WI38 (cell line): ENCODE results near the gene OPCML.

Experiments
- H3K4me3 ChIP-seq: 2 replicates; pipeline ENCODE4 v1.5.1; 2011; ENCODE audit warnings: low read depth, mild to moderate bottlenecking, control low read depth, low read length
- TF ChIP-seq, protein P1 (sequence below): IDR thresholded peaks from 2 replicates; pipeline ENCODE4 v1.5.1; 2012; ENCODE audit warnings: low read depth, mild to moderate bottlenecking, control low read depth, low read length

Gene OPCML

GRCh38 chr11:133122256-133122655 is 410.0 kb downstream of the OPCML start:
- TF ChIP-seq, protein P1, sequence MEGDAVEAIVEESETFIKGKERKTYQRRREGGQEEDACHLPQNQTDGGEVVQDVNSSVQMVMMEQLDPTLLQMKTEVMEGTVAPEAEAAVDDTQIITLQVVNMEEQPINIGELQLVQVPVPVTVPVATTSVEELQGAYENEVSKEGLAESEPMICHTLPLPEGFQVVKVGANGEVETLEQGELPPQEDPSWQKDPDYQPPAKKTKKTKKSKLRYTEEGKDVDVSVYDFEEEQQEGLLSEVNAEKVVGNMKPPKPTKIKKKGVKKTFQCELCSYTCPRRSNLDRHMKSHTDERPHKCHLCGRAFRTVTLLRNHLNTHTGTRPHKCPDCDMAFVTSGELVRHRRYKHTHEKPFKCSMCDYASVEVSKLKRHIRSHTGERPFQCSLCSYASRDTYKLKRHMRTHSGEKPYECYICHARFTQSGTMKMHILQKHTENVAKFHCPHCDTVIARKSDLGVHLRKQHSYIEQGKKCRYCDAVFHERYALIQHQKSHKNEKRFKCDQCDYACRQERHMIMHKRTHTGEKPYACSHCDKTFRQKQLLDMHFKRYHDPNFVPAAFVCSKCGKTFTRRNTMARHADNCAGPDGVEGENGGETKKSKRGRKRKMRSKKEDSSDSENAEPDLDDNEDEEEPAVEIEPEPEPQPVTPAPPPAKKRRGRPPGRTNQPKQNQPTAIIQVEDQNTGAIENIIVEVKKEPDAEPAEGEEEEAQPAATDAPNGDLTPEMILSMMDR: no peak
- no peak overlapping the region for H3K4me3 ChIP-seq

GRCh38 chr11:133118563-133119268 is 413.6 kb downstream of the OPCML start:
- no peak overlapping the region for H3K4me3 ChIP-seq
- TF ChIP-seq, protein P1: no peak

GRCh38 chr11:133115099-133115498 is 417.2 kb downstream of the OPCML start:
- no peak overlapping the region for H3K4me3 ChIP-seq
- TF ChIP-seq, protein P1: no peak

DNA sequence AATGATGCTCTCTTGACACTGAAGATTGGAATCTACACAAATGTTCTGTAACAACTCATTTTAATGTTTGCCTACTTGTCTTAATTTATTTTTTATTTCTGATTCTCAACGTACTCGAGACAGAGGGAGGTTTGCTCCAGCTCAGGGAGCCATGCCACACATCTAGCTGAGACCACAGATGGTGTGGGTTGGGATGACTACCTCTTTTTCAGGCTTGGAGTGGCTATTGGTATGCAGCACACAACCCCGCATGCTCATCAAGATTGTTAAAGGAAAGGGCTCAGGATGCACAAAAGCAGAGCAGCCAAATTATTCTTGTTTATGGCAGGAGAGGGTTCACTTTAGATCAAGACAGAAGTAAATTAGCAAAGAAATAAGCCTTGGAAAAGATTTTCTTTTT is 424.5 kb downstream of the OPCML start:
- TF ChIP-seq, protein P1: no peak
- H3K4me3 ChIP-seq: no peak overlapping the region

- no peak overlapping the region for H3K4me3 ChIP-seq
- TF ChIP-seq, protein P1: no peak
These were observed 425.2 kb downstream of the OPCML start for GRCh38 chr11:133107136-133107535.

DNA sequence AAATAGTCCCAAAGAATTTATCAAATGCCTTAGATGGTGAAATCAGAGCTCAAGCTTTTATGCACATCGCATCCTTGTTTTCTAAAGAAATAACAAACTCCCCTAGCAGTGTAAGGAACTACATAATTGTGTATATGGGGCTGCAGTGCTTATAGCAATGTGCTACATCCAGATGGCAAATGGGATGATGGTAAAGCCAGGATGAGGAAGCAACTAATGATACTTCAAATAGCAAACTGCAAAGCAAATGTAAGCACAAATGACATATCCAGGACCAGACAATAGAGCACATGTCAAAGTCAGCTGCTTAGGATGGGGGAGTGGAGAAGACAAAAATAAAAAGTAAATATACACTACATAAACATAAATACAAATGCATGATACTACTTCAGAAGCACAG is 425.9 kb downstream of the OPCML start:
- H3K4me3 ChIP-seq: no peak overlapping the region
- TF ChIP-seq, protein P1: no peak

GRCh38 chr11:133104009-133104744 is 428.1 kb downstream of the OPCML start:
- TF ChIP-seq, protein P1: no peak

More at GRCh38 chr11:133104009-133104744, 428.1 kb downstream of the OPCML start:
- H3K4me3 ChIP-seq: no peak overlapping the region
